HG03039 (cell line): ENCODE measurements around the gene EML4.
"Not testable (repeated sequence)": the region's sequence is repeated elsewhere in the genome, so short reads cannot be mapped to it uniquely, and the experiment has no call there.

Experiments used
- ATAC-seq: cut with Tn5 transposase; IDR thresholded peaks from one replicate; pipeline ENCODE4 v1.9.1; 2021; ENCODE audit warnings: mild to moderate bottlenecking, moderate library complexity; ENCODE audit not compliant: unreplicated experiment

Gene EML4

GRCh38 chr2:42250925-42251324 lies 81.8 kb downstream of the EML4 start:
- ATAC-seq, result no peak

GRCh38 chr2:42252464-42252863 lies 83.3 kb downstream of the EML4 start:
- no peak for ATAC-seq

- no peak for ATAC-seq
Measured at GRCh38 chr2:42254186-42254895, 85.2 kb downstream of the EML4 start.

DNA sequence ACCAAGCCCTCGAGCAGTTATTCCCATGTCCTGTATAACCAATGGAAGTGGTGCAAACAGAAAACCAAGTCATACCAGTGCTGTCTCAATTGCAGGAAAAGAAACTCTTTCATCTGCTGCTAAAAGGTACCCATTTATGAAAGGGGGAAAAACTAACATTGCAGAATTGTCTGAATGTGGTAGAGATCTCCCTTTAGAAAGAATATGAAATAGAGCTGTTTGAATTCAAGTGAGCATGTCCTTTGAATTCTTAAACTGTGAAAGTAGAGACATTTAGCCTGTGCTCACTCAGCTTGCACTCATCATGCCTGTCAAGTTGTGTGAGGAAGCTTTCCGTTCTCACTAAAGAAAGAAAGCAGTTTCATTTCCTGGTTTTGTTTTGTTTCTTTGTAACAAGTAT lies 87.4 kb downstream of the EML4 start:
- peak; percentile 68 for ATAC-seq

GRCh38 chr2:42261518-42262195 lies 92.5 kb downstream of the EML4 start:
- ATAC-seq, result no peak

GRCh38 chr2:42266236-42266635 lies 97.1 kb downstream of the EML4 start:
- ATAC-seq, result no peak

DNA sequence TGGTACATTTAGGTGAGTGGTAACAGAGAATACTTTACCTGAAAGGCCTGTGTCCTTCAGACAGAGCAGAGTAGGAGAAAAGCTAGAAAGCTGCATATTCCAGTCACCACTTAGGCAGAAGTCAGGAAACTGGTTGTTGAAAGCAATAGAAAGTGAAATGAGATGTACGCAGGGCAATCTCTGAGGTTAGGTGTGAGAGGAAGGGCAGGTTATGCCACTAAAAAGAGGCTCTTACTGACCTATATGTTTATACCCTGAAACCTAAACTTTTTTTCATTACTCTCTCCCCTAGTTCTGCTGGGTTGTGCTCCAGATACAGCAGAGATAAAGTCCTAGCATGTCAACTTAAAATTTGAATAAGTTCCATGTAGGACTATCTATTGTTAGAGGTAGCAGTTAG lies 98.4 kb downstream of the EML4 start:
- ATAC-seq, result no peak

DNA sequence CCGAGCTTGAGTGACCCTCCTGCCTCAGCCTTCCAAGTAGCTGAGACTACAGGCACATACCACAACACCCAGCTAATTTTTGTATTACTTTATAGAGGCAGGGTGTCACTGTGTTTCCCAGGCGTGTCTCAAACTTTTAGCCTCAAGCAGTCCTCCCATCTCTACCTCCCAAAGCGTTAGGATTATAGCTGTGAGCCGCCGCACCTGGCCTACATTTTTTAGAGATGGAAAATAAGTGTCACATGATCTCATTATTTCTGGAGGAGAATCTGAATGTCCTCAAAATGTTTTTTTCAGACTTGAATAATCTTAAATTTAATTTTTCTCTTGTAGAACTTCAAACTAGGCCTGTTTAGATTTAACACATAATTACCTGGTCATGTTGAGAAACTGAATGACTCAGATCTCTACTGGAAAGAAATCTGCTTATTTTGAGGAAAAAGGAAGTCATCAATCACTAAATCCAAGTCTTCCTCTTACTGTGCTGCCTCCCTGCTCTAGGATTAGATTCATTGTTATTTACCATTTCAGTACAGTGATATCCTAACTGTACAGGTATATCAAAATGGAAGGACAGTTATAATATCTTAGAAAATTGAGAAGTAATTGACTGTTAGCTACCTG lies 99.5 kb downstream of the EML4 start:
- no peak for ATAC-seq

GRCh38 chr2:42270757-42271156 lies 101.6 kb downstream of the EML4 start:
- ATAC-seq, result no peak

- not testable (repeated sequence) for ATAC-seq
Measured at GRCh38 chr2:42271246-42271645, 102.1 kb downstream of the EML4 start.

DNA sequence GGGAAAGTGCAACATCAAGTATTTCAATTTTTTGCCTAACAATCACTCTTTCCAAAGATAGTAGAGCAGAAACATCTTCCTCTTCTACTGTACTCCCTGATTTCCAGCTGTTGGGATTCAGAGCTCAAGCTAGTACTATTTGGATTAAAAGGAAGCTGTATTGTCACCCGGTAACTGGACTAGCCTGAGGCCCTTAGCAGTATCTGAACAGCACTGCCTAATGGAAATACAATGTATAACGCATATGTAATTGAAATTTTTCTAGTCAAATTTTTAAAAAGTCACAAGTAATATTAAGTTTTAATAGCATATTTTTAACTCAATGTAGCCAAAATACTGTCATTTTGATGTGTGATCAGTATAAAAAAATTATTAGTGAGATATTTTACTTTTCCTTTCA lies 105.7 kb downstream of the EML4 start:
- ATAC-seq, result no peak

- ATAC-seq, result no peak
Measured at GRCh38 chr2:42281416-42282081, 112.4 kb downstream of the EML4 start.

GRCh38 chr2:42284019-42284418 lies 114.9 kb downstream of the EML4 start:
- ATAC-seq, result no peak

DNA sequence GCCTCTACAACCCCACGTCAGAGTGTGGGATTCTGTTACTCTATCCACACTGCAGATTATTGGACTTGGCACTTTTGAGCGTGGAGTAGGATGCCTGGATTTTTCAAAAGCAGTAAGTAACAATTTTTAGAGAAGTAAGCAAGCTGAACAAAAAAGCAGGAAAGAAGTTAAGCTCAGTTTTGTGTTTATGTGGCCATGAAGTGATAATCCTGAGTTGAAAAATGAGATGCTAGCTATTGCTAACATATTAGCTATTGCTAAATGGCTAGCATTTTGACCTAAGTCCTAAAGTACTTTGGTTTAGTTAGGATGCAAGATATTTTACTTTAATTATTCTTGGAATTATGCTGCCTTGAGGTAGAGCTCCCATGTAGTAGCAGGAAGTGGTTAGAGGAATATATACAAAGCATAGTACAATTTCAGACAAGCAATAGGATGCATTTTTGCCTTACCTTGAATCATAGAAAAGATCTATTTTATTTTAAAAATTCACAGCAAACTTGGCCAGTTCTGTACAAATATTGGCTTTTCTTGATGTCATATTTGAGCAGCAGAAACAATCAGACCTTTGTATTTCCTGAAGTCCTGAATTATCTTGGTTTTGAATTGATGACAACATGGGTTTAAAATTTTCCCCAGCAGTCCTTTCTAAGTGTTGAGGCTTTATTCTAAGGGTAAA lies 117.3 kb downstream of the EML4 start:
- ATAC-seq, result no peak

DNA sequence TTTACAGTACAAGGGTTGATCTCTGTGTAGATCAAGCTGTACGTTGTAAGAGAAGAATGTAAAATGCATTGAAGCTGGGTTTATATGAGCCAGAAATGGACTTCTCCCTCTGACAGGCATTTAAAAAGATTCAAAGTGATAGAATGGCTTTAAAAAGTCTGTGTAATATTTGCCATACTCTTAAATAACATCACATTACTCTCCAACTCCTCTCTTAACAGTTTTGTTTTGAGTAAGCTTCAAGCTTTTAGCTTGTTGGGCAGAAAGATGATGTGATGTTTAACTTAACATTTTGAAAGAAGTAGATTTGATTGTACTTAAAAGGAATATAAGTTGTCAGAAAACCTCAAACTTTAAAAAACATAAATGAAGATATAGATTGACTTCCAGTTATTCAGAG lies 119.7 kb downstream of the EML4 start:
- ATAC-seq, result no peak

GRCh38 chr2:42289222-42289621 lies 120.1 kb downstream of the EML4 start:
- ATAC-seq, result no peak

DNA sequence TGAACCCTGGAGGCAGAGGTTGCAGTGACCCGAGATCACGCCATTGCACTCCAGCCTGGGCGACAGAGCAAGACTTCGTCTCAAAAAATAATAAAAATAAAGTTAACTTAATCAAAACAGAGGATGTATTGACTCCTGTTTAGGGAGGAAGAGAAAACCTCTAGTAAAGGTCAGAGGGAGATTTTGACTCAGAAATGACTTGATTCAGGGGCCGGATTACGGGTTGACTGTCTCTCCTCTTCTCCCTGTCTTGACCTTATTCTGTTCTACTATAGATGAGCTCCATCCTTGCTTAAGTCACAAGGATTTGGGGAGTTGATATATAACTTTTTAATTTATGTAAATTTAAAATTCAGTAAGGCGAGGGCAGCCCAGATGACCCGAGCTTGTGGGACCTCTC lies 120.9 kb downstream of the EML4 start:
- ATAC-seq, result no peak

DNA sequence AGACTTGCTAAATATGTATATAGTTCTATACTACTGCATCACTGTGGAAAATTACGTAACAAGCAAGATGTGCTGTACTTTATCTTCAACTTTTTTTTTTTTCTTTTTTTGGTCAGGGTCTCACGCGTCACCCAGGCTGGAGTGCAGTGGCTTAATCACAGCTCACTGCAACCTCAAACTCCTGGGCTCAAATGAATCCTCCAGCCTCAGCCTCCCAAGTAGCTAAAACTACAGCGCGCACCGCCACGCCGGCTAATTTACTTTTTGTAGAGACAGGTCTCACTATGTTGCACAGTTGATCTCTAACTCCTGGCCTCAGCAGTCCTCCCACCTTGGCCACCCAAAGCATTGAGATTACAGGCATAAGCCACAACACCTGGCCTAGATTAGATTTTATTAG lies 123.9 kb downstream of the EML4 start:
- no peak for ATAC-seq

DNA sequence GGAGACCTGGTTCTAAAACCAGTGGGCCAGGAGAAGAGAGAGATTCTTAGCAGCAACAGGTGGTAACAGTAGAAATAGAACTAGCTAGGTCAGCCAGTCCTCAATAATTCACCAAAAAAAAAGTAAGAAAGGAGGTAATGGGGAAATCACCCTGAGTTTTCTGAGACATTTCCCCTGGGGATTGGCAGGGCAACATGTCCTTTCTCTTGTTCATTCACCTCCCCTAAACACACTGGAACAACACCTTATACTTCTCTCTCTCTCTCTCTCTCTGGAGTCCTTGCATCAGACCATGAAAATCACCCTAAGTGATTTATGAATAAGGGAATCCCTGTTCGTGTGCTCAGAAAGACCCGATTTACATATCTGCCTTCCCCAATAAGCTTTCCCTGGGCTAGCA lies 127.1 kb downstream of the EML4 start:
- peak; percentile 61 for ATAC-seq

DNA sequence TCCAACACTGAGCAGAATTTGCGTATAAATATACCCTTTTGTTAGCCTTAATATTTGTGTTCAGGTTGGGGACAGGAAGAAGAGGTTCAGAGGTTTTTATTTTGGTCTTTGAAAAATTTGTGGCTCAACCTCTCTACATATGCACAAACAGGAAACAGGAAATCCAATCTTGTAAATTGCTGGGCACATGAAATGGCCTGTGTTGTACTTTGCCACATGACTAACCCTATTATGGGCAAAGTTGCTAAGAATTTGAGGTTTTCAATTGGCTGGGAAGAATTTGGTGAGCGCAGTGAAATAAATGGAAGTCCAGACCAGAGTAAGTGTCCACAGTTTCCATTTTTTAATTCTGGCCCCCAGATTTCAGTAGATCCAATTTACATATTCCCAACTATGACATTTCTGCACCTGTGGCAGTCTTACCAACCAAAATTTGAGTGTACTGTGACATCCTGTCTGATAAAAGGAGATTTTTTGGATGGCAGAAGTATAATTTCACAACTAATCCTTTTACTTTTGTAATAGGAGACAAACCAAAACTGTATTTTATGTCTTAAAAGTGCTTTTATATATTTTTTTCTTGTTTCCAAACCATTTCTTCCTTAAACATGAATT lies 128.3 kb downstream of the EML4 start:
- no peak for ATAC-seq

DNA sequence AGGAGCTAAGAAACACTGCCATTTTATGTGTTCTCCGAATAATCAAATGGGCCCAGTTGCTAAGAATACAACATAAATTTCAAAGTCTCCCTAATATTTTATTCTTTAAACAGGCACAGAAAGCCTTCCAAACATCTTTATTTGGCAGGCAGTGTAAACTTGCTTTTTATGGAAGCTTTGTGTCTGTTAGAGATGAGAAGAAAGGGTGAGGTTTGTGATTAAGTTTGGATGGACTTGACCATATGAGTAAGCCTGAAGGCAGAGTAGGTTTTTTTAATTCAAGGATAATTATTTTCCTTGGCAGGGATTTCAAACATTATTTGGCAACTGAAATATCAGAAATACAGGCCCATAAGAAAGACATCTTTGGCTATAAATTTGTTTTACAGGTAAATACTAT lies 129.0 kb downstream of the EML4 start:
- no peak for ATAC-seq
